ENCODE measurements around the gene FKBP1B. TPM values are rescaled to one million over a fixed set of nuclear protein-coding genes. Genes with fewer than 3 reads are reported as not detected.

Gene FKBP1B
- total RNA-seq, 1 donor from 2014 or later = 16.2 TPM

DNA sequence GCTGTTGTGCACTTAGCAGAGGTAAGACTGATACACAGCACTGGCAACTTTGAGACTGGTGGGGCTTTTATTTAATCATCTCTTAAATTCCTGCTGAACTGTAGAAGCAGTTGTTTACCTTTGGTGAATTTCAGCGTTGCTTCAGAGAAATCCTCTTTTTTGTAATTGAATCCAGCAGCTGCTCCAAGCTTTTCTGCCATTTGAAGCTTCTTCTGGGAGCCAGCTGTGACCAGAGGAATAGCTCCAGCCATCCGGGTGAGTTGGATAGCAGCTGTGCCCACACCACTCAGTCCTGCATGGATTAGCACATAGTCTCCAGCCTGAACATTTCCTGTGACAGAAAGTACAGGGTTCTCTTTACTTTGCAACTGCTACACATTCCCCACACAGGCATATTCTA, 31.2 kb downstream of the FKBP1B start:
- Mint-ChIP-seq H3K27me3 (ENCODE audit: low read depth) (no peaks in the 10 kb centered on the region), H3K36me3 (ENCODE audit: low read depth) (peaks cover 16% of the 10 kb centered on the region), H3K4me3 (ENCODE audit: unreplicated experiment) (no peak overlapping the region), H3K27ac (ENCODE audit: unreplicated experiment) (no peak overlapping the region), H3K9me3 (ENCODE audit: low read depth) (no peaks in the 10 kb centered on the region), H3K4me1 (ENCODE audit: low read depth) (peaks cover 33% of the 10 kb centered on the region)
- no peak for DNase-seq (ENCODE audit: low spot score)
- TF ChIP-seq, protein P1, sequence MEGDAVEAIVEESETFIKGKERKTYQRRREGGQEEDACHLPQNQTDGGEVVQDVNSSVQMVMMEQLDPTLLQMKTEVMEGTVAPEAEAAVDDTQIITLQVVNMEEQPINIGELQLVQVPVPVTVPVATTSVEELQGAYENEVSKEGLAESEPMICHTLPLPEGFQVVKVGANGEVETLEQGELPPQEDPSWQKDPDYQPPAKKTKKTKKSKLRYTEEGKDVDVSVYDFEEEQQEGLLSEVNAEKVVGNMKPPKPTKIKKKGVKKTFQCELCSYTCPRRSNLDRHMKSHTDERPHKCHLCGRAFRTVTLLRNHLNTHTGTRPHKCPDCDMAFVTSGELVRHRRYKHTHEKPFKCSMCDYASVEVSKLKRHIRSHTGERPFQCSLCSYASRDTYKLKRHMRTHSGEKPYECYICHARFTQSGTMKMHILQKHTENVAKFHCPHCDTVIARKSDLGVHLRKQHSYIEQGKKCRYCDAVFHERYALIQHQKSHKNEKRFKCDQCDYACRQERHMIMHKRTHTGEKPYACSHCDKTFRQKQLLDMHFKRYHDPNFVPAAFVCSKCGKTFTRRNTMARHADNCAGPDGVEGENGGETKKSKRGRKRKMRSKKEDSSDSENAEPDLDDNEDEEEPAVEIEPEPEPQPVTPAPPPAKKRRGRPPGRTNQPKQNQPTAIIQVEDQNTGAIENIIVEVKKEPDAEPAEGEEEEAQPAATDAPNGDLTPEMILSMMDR (IDR thresholded peaks at IDR 0.05) = no peak

DNA sequence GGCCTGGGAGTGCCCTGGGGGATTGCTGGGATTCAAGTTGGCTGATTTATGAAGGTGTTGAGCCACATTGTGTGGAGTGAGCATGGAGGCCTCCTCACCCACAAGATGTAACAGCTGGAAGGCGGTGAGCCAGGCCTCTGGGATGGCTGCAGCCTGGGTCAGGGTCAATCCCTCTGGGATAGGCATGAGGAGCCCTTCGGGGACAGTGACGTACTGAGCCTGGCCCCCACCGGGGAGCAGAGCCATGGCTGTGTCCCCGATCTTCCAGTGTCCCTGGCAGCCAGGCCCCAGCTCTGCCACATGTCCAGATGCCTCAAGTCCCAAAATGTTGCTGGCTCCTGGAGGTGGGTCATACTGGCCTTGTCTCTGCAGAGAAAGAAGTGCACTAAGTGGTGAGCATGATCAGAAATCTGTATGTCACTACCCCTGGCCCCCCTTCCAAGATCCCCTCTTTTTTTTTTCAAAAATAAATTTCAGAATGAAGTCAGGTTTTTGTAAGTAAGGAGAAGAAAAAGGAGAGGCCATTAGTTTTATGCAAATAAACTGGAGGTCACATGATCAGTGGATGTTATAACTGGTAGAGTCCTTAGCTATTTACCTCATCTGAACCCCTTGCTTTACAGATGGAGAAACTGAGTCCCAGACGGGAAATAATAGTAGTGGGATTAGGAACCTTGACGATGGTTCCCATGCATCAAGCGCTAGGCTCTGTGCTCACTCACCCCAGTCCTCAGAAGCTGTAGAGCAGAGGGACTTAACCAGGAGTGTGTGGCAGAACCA, 33.4 kb downstream of the FKBP1B start:
- H3K27ac Mint-ChIP-seq (ENCODE audit: unreplicated experiment) = peak overlapping the region; percentile 95
- peaks cover 16% of the 10 kb centered on the region for H3K36me3 Mint-ChIP-seq (ENCODE audit: low read depth)
- H3K4me1 Mint-ChIP-seq (ENCODE audit: low read depth) = peaks cover 25% of the 10 kb centered on the region
- H3K9me3 Mint-ChIP-seq (ENCODE audit: low read depth) = no peaks in the 10 kb centered on the region
- peak overlapping the region; percentile 95 for H3K4me3 Mint-ChIP-seq (ENCODE audit: unreplicated experiment)
- DNase-seq (ENCODE audit: low spot score) = no peak
- H3K27me3 Mint-ChIP-seq (ENCODE audit: low read depth) = no peaks in the 10 kb centered on the region
- TF ChIP-seq, protein P1 (IDR thresholded peaks at IDR 0.05) = no peak

DNA sequence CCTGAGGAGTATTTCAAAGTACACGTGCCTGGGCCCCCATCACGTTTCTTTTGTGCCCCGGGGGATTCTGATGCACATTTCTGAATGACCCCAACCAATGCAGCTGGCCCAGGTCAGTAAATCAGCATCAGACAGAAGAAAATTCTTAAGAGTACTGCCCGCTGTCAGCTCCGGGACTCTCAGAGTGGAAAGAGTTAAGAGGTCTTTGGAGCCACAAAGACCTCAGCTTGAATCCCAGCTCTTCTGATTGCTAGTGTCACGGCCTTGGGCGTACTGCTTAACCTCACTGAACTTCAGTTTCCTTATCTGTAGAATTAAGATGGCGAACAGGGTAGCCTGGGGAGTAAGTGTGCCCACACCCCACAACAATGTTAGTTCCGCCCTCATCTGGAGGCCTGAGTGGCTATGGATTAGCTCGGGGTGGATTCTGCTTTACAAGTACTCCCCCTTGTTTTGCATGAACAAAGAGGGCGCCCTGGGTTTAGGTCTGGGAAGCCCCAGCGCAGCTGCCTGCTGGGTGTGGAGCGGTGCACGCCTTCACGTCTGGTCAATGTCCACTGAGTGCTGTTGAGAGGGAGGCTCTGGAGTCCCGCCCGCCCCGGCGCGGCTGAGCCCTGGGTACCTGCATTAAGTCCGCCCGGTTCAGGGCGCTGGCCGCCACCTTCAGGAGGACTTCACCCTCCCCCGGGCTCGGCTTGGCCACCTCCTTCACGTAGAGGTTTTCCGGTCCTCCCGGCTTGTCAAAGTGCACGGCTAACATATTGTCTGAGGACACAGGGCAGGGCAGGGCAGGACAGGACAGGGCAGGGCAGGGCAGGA, 34.2 kb downstream of the FKBP1B start:
- Mint-ChIP-seq H3K36me3 (ENCODE audit: low read depth) (peaks cover 18% of the 10 kb centered on the region), H3K9me3 (ENCODE audit: low read depth) (no peaks in the 10 kb centered on the region), H3K4me3 (ENCODE audit: unreplicated experiment) (peak overlapping the region; percentile 95), H3K4me1 (ENCODE audit: low read depth) (peaks cover 23% of the 10 kb centered on the region), H3K27ac (ENCODE audit: unreplicated experiment) (peak overlapping the region; percentile 95), H3K27me3 (ENCODE audit: low read depth) (no peaks in the 10 kb centered on the region)
- no peak for DNase-seq (ENCODE audit: low spot score)
- TF ChIP-seq, protein P1 (IDR thresholded peaks at IDR 0.05) = no peak

DNA sequence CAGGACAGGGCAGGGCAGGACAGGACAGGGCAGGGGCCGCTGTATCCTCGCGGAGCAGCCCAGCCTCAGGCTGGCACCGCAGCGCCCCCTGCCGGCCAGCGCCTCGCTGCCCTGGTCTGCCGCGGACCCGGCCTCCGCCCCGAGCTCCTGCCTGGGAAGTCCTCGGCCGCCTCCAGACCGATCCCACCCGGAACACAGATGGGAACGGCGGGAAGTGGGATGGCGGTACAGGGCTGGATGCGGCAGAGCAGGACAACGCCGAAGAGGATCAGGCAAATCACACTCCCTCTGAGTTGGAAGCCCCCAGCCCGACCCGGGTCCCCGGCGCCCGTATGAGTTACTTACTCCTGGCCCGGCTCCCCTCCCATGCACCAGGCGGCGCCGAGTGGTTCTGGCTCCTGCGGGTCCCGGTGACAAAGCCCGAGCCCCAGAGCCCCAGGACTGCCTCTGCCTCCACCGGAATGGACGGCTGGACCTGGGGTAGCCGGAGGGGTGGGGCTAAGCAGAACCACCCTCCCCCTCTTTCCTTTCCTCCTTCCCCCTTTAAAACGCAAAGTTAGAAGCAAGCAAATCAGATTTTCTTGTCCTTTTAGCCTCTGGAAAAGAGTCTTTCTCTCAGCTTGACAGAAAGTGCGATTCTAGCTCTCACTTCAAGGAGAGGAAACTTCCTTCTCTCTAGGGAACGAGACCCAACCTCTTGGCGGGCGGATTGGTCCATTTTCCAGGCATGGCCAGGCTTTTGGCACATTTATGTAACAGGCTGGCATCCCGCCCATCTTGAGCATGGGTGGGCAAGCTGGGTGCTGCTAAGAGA, 35.1 kb downstream of the FKBP1B start, which contains the start of gene TP53I3:
TP53I3 (minus strand) TSS at position 449 of the 814 bp plus-strand sequence. CDS start 508 bp downstream, outside the sequence.
- Mint-ChIP-seq H3K9me3 (ENCODE audit: low read depth) (no peaks in the 10 kb centered on the region), H3K27ac (ENCODE audit: unreplicated experiment) (peak within 1 kb of the TSS; percentile 95), H3K27me3 (ENCODE audit: low read depth) (no peaks in the 10 kb centered on the region), H3K4me1 (ENCODE audit: low read depth) (peaks cover 23% of the 10 kb centered on the region), H3K4me3 (ENCODE audit: unreplicated experiment) (peak within 1 kb of the TSS; percentile 95), H3K36me3 (ENCODE audit: low read depth) (peaks cover 16% of the 10 kb centered on the region)
- DNase-seq (ENCODE audit: low spot score) = peak; percentile 97
- TF ChIP-seq, protein P1 (IDR thresholded peaks at IDR 0.05) = peak; percentile 98

DNA sequence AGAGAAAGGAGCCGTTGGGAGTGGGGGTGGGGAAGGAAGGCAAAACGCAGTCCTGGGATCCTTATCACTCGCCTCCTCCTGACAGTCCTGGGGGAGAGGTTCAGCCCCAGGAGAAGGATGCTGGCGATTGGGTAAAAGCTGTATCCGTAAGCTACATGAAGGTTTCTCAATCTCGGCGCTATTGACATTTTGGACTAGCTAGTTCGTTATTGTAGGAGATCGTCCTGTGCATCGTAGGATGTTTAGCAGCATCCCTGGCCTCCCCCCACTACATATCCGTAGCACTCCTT, 35.6 kb downstream of the FKBP1B start:
- Mint-ChIP-seq H3K27ac (ENCODE audit: unreplicated experiment) (peak overlapping the region; percentile 92), H3K36me3 (ENCODE audit: low read depth) (peaks cover 14% of the 10 kb centered on the region), H3K4me3 (ENCODE audit: unreplicated experiment) (peak overlapping the region; percentile 95), H3K9me3 (ENCODE audit: low read depth) (no peaks in the 10 kb centered on the region), H3K27me3 (ENCODE audit: low read depth) (no peaks in the 10 kb centered on the region), H3K4me1 (ENCODE audit: low read depth) (peaks cover 23% of the 10 kb centered on the region)
- TF ChIP-seq, protein P1 (IDR thresholded peaks at IDR 0.05) = no peak
- no peak for DNase-seq (ENCODE audit: low spot score)

Data from chondrocyte (in vitro differentiated cells).